GM12878 (cell line): Measurements from ENCODE around the gene MAN2A1. TPM values are rescaled to one million over a fixed set of nuclear protein-coding genes. Genes with fewer than 3 reads are reported as not detected.

Source experiments
- ATAC-seq: fragments of 200-7000 bp; cut with Tn5 transposase; 3 replicates; pipeline ENCODE4 v1.9.1; 2020; ENCODE audit warnings: mild to moderate bottlenecking, moderate library complexity
- BruUV-seq: library from RNA; stranded (reverse); fragments of 400-500 nt; replicated peaks from 2 replicates; lab custom pipeline; 2021; lab: Mats Ljungman, UMichigan
- CTCF ChIA-PET: fragments of 300-600 bp; sonication (Branson Sonifier 250); formaldehyde crosslinking; extraction: SDS; loops from one replicate; lab custom pipeline; 2021; ENCODE audit warnings: inconsistent platforms; lab: Yijun Ruan, JAX
- POLR2A ChIA-PET: fragments of 350-600 bp; formaldehyde crosslinking; extraction: SDS; loops from one replicate; lab custom pipeline; 2021; ENCODE audit warnings: inconsistent platforms; lab: Charles Lee
- RAD21 ChIA-PET: fragments of 300-600 bp; sonication (Branson Sonifier 250); formaldehyde crosslinking; loops from one replicate; lab custom pipeline; 2023; ENCODE audit warnings: antibody characterized with exemption; ENCODE audit not compliant: unreplicated experiment; lab: Charles Lee
- SMC1A ChIA-PET: fragments of 300-600 bp; sonication (Branson Sonifier 250); formaldehyde crosslinking; loops from one replicate; lab custom pipeline; 2023; ENCODE audit not compliant: unreplicated experiment, uncharacterized antibody; lab: Charles Lee
- DNase-seq: peaks from one replicate; pipeline ENCODE4 v3.0.0-alpha.2; 2011; ENCODE audit warnings: low read depth, low spot score
- FAIRE-seq: peaks from 3 replicates; lab custom pipeline; 2011; peaks lifted over from hg19 to GRCh38; lab: Jason Lieb, UNC
- H2AFZ ChIP-seq: 2 replicates; pipeline ENCODE4 v1.6.0; 2011; ENCODE audit warnings: low read depth, low read length, control low read depth; ENCODE audit not compliant: control insufficient read depth
- H3K27ac ChIP-seq: 2 replicates; pipeline ENCODE4 v1.5.1; 2011; ENCODE audit warnings: control low read depth; ENCODE audit not compliant: control insufficient read depth, insufficient read depth
- H3K27me3 ChIP-seq, 2 experiments: replicated peaks in 1 of 2; 2 replicates each; pipeline versions ENCODE4 v1.6.0 to v1.6.1; 2011; ENCODE audit warnings: low read length in 1 of 2; ENCODE audit not compliant: control insufficient read depth in 2 of 2, insufficient read depth in 2 of 2
- H3K36me3 ChIP-seq, 2 experiments: 2 replicates each; pipeline ENCODE4 v1.5.1; 2011; ENCODE audit warnings: low read length in 1 of 2; ENCODE audit not compliant: control insufficient read depth in 2 of 2, insufficient read depth in 2 of 2
- H3K4me1 ChIP-seq: 2 replicates; pipeline ENCODE4 v1.6.1; 2011; ENCODE audit warnings: mild to moderate bottlenecking, low read length, moderate library complexity, mixed read lengths; ENCODE audit not compliant: control insufficient read depth, insufficient read depth
- H3K4me2 ChIP-seq: 2 replicates; pipeline ENCODE4 v1.6.0; 2011; ENCODE audit warnings: control low read depth; ENCODE audit not compliant: control insufficient read depth, insufficient read depth
- H3K4me3 ChIP-seq: fragments of 200-600 bp; sonication (generic); 2 replicates; pipeline ENCODE4 v1.5.1; 2016
- H3K79me2 ChIP-seq: 2 replicates; pipeline ENCODE4 v1.6.0; 2011; ENCODE audit warnings: low read length; ENCODE audit not compliant: control insufficient read depth, insufficient read depth
- H3K9ac ChIP-seq: 2 replicates; pipeline ENCODE4 v1.8.0; 2011; ENCODE audit warnings: low read length, control low read depth, mixed read lengths; ENCODE audit not compliant: control insufficient read depth, insufficient read depth
- H3K9me3 ChIP-seq: replicated peaks from 3 replicates; pipeline ENCODE4 v1.5.1; 2011; ENCODE audit warnings: mild to moderate bottlenecking, low read length; ENCODE audit not compliant: control insufficient read depth, insufficient read depth
- H4K20me1 ChIP-seq: 2 replicates; pipeline ENCODE4 v1.6.0; 2011; ENCODE audit not compliant: control insufficient read depth, insufficient read depth
- CBFB ChIP-seq: IDR thresholded peaks from 2 replicates; pipeline ENCODE4 v1.6.1; 2016; ENCODE audit warnings: antibody characterized with exemption, low read depth
- CEBPB ChIP-seq, 2 experiments: fragments of 150-350 bp in 1 of 2; IDR thresholded peaks; 2 replicates each; pipeline ENCODE4 v1.6.1; 2012 to 2014; ENCODE audit warnings: low read depth in 2 of 2, low read length in 2 of 2, borderline replicate concordance in 1 of 2, inconsistent platforms in 1 of 2
- KAT2A ChIP-seq: conservative IDR thresholded peaks from 2 replicates; pipeline ENCODE4 v1.6.1; 2011; ENCODE audit warnings: low read depth, low read length; ENCODE audit not compliant: control insufficient read depth
- NFXL1 ChIP-seq: fragments of 450-650 bp; IDR thresholded peaks from 2 replicates; pipeline ENCODE4 v1.6.1; 2017; ENCODE audit warnings: antibody characterized with exemption, mild to moderate bottlenecking, borderline replicate concordance
- NR2C1 ChIP-seq: fragments of 450-650 bp; IDR thresholded peaks from 2 replicates; pipeline ENCODE4 v1.6.1; 2017; ENCODE audit warnings: antibody characterized with exemption, mild to moderate bottlenecking, moderate library complexity
- POLR2AphosphoS2 ChIP-seq: IDR thresholded peaks from 2 replicates; pipeline ENCODE4 v1.6.1; 2011; ENCODE audit warnings: low read depth, mild to moderate bottlenecking, low read length, improper control_type of control experiment, moderate library complexity
- POLR2AphosphoS5 ChIP-seq: IDR thresholded peaks from 2 replicates; pipeline ENCODE4 v1.6.1; 2011; ENCODE audit warnings: mild to moderate bottlenecking, low read length, inconsistent platforms
- RAD21 ChIP-seq: IDR thresholded peaks from 2 replicates; pipeline ENCODE4 v1.6.1; 2011; ENCODE audit warnings: mild to moderate bottlenecking, low read depth, low read length, moderate library complexity; ENCODE audit not compliant: insufficient read depth
- SP1 ChIP-seq: IDR thresholded peaks from one replicate; pipeline ENCODE4 v1.6.1; 2011; ENCODE audit warnings: low read depth, low read length
- WGBS: methylation state at CpG from one replicate; pipeline ENCODE4 v1.1.6; 2016; ENCODE audit warnings: low lambda C conversion rate; ENCODE audit not compliant: insufficient replicate concordance, insufficient coverage; ENCODE audit errors: missing lambda C conversion rate; 5-methylcytosine and 5-hydroxymethylcytosine counted together
- in situ Hi-C: fragments of 300-500 bp; cut with MboI; formaldehyde crosslinking; loops from 9 replicates; pipeline ENCODE4 v1.14.3; 2018; ENCODE audit warnings: mixed read lengths
- intact Hi-C: fragments of 100-400 bp; cut with micrococcal nuclease; formaldehyde crosslinking; loops from one replicate; pipeline ENCODE4 v1.14.2; 2022; ENCODE audit not compliant: unreplicated experiment
- polyA plus RNA-seq, 11 experiments: library from polyadenylated mRNA; depleted of rRNA in 4 of 11; unstranded in 6 of 11; stranded (reverse) in 5 of 11; fragments of >200 nt; fragmentation: Nextera tagmentation in 4 of 11; fragmentation: Illumina TruSeq in 1 of 11; extraction: Ambion mirVana in 4 of 11; extraction: Trizol in 1 of 11; gene quantifications; 1 replicate in 1 of 11; 2 replicates in 10 of 11; pipeline versions ENCODE4 v1.2.1 to v1.2.3, GENCODE V29; 2011 to 2016; ENCODE audit warnings: inconsistent platforms in 2 of 11, missing spikeins in 2 of 11, low read depth in 1 of 11
- total RNA-seq, 4 experiments: library from RNA; depleted of rRNA in 3 of 4; stranded (reverse); fragments of >200 nt in 3 of 4; fragmentation: Illumina TruSeq in 1 of 4; extraction: Trizol in 1 of 4; gene quantifications; 2 replicates each; pipeline versions ENCODE4 v1.2.1 to v1.2.3, GENCODE V29; 2013 to 2021
- TF ChIP-seq, protein P1 (sequence below): IDR thresholded peaks from 2 replicates; pipeline ENCODE4 v1.6.1; 2012; ENCODE audit warnings: low read depth, low read length, improper control_type of control experiment
- TF ChIP-seq, protein P2 (sequence below): IDR thresholded peaks from 2 replicates; pipeline ENCODE4 v1.6.1; 2011; ENCODE audit warnings: borderline replicate concordance, low read depth, mild to moderate bottlenecking, moderate library complexity, low read length; ENCODE audit not compliant: insufficient read depth, poor library complexity, severe bottlenecking
- TF ChIP-seq, protein P3 (sequence below): fragments of 450-650 bp; IDR thresholded peaks from 2 replicates; pipeline ENCODE4 v1.6.1; 2016; ENCODE audit warnings: mild to moderate bottlenecking

MAN2A1 gene
- total and polyA plus RNA-seq, 10 of the 15 experiments (the other 5 are each of a cell fraction or from before 2014, with no cell fraction given): 4.2 to 27.9 (median 10.5) TPM

- TF ChIP-seq, protein P1, sequence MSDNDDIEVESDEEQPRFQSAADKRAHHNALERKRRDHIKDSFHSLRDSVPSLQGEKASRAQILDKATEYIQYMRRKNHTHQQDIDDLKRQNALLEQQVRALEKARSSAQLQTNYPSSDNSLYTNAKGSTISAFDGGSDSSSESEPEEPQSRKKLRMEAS: no peak
- TF ChIP-seq KAT2A: no peak
- TF ChIP-seq, protein P2, sequence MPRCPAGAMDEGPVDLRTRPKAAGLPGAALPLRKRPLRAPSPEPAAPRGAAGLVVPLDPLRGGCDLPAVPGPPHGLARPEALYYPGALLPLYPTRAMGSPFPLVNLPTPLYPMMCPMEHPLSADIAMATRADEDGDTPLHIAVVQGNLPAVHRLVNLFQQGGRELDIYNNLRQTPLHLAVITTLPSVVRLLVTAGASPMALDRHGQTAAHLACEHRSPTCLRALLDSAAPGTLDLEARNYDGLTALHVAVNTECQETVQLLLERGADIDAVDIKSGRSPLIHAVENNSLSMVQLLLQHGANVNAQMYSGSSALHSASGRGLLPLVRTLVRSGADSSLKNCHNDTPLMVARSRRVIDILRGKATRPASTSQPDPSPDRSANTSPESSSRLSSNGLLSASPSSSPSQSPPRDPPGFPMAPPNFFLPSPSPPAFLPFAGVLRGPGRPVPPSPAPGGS: no peak
- no peak for TF ChIP-seq CEBPB (IDR thresholded peaks at IDR 0.05; ENCODE audit: borderline replicate concordance in 1 of 2, low read depth in 2 of 2, low read length in 2 of 2)
- TF ChIP-seq, protein P3, sequence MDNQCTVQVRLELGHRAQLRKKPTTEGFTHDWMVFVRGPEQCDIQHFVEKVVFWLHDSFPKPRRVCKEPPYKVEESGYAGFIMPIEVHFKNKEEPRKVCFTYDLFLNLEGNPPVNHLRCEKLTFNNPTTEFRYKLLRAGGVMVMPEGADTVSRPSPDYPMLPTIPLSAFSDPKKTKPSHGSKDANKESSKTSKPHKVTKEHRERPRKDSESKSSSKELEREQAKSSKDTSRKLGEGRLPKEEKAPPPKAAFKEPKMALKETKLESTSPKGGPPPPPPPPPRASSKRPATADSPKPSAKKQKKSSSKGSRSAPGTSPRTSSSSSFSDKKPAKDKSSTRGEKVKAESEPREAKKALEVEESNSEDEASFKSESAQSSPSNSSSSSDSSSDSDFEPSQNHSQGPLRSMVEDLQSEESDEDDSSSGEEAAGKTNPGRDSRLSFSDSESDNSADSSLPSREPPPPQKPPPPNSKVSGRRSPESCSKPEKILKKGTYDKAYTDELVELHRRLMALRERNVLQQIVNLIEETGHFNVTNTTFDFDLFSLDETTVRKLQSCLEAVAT: no peak
- TF ChIP-seq POLR2AphosphoS5: no peak
- TF ChIP-seq, all 136 proteins: peak for 0
These were observed 8.0 kb upstream of the MAN2A1 start (continued) for GRCh38 chr5:109681763-109682162.

DNA sequence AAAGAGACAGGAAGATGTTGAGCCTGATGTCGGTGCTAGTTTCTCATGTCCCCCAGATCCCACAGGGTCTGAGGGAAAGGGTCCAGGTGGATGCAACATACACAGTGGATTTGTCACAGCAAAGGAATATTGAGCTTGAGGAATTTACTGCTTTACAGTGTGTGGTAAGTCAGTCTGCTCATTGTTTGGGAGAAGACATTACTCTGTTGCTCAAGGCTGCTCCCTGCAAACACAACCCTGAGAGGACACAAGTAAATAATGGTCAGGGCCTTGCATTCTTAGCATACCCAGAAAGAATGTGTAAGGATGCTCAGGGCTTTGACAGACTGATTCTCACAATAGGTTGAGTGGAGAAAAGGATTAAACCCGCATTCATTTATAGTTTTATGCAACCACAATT, 7.3 kb upstream of the MAN2A1 start:
- Histone ChIP-seq H3K4me3 (no peak overlapping the region), H3K27ac (no peak overlapping the region), H3K79me2 (no peaks in the 10 kb centered on the region), H3K4me1 (no peaks in the 10 kb centered on the region), H2AFZ (no peak overlapping the region), H3K9ac (no peak overlapping the region), H3K36me3 (no peaks in the 10 kb centered on the region), H3K27me3 (peaks cover 0 to under 1% of the 10 kb centered on the region in 2 experiments; a peak in 3 of 4 replicates), H3K4me2 (no peak overlapping the region), H4K20me1 (no peaks in the 10 kb centered on the region), H3K9me3 (no peaks in the 10 kb centered on the region; the same call in 2 of the 3 replicates)
- no peak for TF ChIP-seq CBFB
- TF ChIP-seq POLR2AphosphoS2: no peak
- TF ChIP-seq SP1: no peak
- no peak for TF ChIP-seq NFXL1
- no peak for TF ChIP-seq RAD21
- TF ChIP-seq NR2C1: no peak
- intact Hi-C loops (loop anchor here (10.0 kb wide), 1 partner anchor 758 kb away; no protein-coding TSS in a partner anchor), in situ Hi-C loops (loop anchor here (10.0 kb wide), 1 partner anchor 1038 kb away; no protein-coding TSS in a partner anchor)
- 78% methylated on average over 2 of the region's 2 CpGs for WGBS
- ATAC-seq (no peak), DNase-seq (no peak), FAIRE-seq (no peak)
- ChIA-PET POLR2A (interaction anchor here (0.5 kb wide), 1 partner anchor 273 kb away, joined by 4 read pairs; no protein-coding TSS in a partner anchor), SMC1A (interaction anchor here (0.9 to 2.0 kb wide), 2 partner anchors 10 to 13 kb away, joined by 3 to 7 read pairs; no protein-coding TSS in a partner anchor), RAD21 (no interaction called here), CTCF (no interaction called here)
- no TSS peak for BruUV-seq
